DMS53 treated with DMSO at 0.1 percent for 48 hours (cell line): ENCODE data around the gene RNF149.

Experiments
- DNase-seq: peaks from one replicate; lab custom pipeline; 2025; ENCODE audit not compliant: unreplicated experiment; lab: John Stamatoyannopoulos, UW

Gene RNF149

DNA sequence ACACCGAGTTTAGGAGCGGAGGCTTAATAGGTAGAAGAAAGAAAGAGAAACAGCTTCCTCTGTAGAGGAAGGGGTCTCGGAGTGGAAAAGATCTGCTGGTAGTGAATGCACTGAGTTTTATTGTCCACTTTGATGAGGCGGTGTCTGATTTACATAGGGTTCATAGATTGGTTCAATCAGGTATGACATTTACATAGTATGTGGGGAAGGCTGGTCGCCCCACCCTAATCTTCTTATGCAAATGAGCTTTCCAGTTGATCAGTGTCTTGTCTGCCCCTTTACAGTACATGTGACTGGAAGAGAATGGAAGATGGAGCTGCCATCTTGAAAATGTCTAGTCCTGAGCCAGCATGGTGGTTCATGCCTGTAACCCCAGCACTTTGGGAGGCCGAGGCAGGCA, 75.7 kb downstream of the RNF149 start:
- DNase-seq: no peak

DNA sequence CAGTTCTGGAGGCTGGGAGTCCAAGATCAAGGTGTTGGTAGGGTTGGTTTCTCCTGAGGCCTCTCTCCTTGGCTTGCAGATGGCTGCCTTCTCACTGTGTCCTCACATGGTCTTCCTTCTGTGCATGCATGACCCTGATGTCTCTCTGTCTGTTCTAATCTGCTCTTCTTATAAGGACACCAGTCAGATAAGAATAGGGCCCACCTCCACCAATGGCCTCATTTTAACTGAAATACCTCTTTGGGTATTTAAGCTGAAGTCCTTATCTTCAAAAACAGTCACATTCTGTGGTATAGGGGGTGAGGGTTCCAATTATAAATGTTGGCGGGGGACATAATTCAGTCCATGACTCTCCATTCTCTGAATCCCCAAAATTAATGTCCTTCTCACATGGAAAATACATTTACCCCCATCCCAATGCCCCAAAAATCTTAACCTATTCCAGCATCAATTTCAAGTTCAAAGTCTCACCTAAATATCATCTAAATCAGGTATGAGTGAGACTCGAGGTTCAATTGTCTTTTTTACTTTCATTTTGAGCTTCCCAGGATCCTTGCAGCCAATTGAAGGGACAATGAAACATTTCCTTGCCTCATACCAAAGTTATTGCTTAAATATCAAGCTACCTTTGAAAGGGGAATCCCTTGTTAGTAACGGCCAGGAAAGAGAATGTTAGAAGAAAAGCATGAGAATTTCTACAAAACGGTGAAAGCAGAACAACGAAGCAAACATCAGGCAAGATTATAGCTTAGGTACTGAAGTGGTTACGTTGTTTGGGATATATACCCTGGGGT, 76.4 kb downstream of the RNF149 start:
- no peak for DNase-seq

DNA sequence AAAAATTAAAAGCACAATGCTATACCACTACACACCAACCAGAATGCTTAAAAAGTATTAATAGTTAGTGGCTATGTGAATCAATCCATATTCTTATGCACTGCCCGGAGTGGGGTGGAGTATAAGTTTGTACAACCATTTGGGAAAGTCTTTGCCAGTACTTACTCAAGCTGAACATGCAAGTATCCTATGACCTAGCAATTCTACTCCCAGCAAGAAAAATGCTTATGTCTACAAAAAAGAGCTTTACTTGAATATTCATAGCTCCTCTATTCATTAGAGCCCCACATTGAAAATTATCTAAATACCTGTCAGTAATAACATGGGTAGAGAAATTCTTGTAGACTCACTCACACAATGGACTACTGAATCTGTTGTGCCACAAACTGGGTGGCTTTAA, 77.3 kb downstream of the RNF149 start:
- no peak for DNase-seq

DNA sequence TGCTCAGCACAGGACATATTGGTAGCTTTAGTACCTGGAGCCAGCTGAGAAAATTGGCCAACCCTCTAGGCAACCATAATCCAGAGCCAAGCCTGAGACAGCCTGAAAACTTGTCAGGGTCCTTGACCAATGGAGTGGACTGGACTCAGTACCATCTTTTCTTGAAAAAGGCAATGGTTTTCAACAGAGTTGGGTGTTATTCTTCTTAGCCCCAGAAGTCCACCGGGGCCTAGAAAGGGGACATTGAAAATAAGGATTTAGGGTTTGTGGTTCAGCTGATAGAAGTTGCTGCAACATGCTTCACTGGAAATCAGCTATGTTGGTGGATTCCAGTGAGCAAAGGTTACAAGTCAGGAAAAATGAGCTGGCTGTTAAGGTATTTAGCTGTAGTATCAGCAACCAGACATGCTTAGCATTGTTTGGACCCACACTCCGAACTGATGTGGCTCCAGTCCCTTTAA, 77.9 kb downstream of the RNF149 start:
- no peak for DNase-seq
